C4-2B (cell line): Measurements from ENCODE around the gene EGR4.

ENCODE experiments used
- H3K27ac ChIP-seq: fragments of 450-650 bp; 2 replicates; pipeline ENCODE4 v1.5.1; 2017
- ZFX ChIP-seq: fragments of 450-650 bp; IDR thresholded peaks from 2 replicates; pipeline ENCODE4 v1.6.1; 2017
- TF ChIP-seq, protein P1 (sequence below): fragments of 450-650 bp; conservative IDR thresholded peaks from 2 replicates; pipeline ENCODE4 v1.5.1; 2017; ENCODE audit warnings: mild to moderate bottlenecking

Gene EGR4

DNA sequence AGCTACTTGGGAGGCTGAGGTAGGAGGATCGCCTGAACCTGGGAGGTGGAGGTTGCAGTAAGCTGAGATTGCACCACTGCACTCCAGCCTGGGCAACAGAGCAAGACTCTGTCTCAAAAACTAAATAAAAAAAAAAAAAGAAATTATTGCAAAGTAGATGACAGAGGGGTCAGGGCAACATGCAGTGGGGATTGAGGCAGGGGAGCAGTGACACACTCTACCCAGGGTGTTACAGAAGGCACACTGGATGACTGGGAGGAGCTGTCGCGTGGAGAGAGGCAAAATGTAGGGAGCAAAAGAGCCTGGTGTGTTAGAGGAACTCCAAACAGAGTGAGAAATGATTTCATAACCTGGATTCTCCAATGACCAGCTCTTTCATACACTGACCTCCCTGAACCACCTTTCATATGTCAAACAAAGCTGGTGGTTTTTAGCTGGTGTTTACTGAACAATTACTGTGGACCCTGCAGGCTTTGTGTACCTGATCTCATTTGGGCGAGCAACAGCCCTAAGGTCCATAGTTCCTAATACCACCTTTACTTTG, 31.2 kb downstream of the EGR4 start:
- H3K27ac ChIP-seq = no peak overlapping the region
- TF ChIP-seq, protein P1, sequence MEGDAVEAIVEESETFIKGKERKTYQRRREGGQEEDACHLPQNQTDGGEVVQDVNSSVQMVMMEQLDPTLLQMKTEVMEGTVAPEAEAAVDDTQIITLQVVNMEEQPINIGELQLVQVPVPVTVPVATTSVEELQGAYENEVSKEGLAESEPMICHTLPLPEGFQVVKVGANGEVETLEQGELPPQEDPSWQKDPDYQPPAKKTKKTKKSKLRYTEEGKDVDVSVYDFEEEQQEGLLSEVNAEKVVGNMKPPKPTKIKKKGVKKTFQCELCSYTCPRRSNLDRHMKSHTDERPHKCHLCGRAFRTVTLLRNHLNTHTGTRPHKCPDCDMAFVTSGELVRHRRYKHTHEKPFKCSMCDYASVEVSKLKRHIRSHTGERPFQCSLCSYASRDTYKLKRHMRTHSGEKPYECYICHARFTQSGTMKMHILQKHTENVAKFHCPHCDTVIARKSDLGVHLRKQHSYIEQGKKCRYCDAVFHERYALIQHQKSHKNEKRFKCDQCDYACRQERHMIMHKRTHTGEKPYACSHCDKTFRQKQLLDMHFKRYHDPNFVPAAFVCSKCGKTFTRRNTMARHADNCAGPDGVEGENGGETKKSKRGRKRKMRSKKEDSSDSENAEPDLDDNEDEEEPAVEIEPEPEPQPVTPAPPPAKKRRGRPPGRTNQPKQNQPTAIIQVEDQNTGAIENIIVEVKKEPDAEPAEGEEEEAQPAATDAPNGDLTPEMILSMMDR = no peak
- TF ChIP-seq ZFX = no peak

DNA sequence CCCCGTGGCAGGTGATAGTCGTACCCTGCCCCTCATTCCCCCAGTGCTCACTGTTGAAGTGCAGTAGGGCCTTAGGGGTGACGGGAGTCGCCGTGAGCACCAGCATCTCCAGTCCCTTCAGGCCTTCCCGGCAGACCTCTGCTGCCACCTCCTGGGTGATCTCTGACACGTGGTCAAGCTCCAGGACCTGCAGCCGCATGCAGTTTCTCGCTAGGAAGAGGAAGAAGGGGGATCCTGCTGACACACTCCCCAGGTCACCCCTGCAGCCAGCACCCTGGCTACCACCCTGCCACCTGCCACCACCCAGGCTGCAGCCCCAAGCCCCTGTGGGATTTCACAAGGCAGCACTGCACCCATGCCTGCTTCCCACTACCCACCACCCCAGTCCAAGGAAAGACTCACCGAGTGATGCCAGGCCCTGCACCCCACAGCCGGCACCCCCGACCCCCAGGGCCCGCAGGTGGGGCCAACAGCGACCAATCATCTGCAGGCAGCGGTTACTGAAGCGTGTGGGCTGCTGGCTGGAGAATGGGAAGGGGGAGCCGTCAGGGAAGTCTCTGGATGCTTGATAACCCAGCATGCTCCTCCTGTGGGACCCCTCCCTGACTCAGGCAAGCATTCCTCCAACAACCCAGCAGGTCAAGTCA, 32.9 kb downstream of the EGR4 start:
- TF ChIP-seq, protein P1 = no peak; the same call in 1 of the 2 replicates
- no peak for TF ChIP-seq ZFX
- H3K27ac ChIP-seq = no peak overlapping the region

- no peak for TF ChIP-seq ZFX
- TF ChIP-seq, protein P1 = no peak
These were observed 33.5 kb downstream of the EGR4 start for GRCh38 chr2:73259704-73260337.

DNA sequence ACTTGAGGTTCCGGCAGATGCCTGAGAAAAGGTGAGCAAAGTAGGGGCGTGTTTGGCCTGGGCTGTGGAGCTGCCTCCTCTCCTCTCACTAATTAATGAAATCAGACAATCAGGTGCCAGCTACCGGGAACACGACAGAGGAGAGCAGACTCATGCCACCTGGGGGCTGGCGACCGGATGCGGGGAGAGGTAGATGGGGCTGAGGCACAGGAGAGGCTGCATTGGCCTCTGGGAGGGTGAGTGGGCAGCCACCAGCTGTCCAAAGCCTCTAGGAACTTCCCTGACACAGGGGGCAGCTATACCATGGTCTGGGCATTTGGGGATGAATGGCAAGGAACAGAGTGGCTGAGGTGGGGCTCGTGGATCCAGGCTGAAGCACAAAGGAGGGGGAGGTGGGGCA, 34.1 kb downstream of the EGR4 start:
- no peak overlapping the region for H3K27ac ChIP-seq
- no peak for TF ChIP-seq ZFX
- TF ChIP-seq, protein P1 = no peak

More at GRCh38 chr2:73259704-73260337, 33.5 kb downstream of the EGR4 start:
- no peak overlapping the region for H3K27ac ChIP-seq

- TF ChIP-seq, protein P1 = no peak
- no peak for TF ChIP-seq ZFX
- H3K27ac ChIP-seq = no peak overlapping the region
These were observed 34.5 kb downstream of the EGR4 start for GRCh38 chr2:73258913-73259215.

- TF ChIP-seq, protein P1 = no peak
- no peak for TF ChIP-seq ZFX
- no peak overlapping the region for H3K27ac ChIP-seq
These were observed 35.0 kb downstream of the EGR4 start for GRCh38 chr2:73258186-73258912.
